Activated T-helper 1 cell treated with anti-CD3 and anti-CD28 coated beads, Interleukin-2, amount 50 U/mL, for 16 hours (primary cell): ENCODE data around the gene MSI2.

Source experiments
- DNase-seq, 2 donors: peaks; one replicate each; pipeline ENCODE4 v3.0.0-alpha.2; 2020; ENCODE audit warnings: low read depth in 1 of 2, low spot score in 1 of 2

Gene MSI2

DNA sequence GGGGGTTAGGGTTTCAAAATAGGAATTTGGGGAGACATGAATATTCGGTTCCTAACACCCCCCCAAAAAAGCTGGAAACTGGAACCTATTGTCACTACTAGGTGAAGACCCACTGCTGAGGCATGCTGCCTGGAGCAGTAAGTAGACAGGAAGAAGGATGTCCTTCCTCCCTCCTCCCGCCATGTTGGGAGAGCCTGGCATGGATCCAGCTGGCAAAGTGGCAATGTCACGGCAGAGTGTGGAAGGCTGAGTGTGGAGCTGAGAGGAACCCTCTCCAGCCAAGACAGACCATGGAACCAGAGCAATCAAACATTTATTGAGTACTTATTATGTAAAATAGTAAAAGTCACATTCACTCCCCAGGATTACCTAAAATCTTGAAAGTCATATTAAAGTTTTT is 439.7 kb downstream of the MSI2 start:
- no peak for DNase-seq

DNA sequence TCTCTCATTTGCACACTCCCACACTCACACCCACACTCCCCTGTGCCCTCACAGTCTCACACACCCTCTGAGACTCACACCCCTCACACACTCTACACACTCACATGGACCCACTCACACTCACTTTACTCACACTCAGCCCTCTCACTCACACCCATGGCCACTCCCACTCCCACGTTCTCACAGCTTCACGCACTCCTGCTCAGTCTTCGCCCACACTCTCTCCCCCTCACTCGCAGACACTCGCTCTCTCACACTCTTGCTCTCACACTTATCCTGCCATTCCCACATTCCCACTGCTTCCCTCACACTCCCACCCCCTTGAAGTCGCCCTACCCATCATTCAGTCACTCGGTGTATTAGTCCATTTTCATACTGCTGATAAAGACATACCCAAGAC is 440.9 kb downstream of the MSI2 start:
- DNase-seq, result no peak

DNA sequence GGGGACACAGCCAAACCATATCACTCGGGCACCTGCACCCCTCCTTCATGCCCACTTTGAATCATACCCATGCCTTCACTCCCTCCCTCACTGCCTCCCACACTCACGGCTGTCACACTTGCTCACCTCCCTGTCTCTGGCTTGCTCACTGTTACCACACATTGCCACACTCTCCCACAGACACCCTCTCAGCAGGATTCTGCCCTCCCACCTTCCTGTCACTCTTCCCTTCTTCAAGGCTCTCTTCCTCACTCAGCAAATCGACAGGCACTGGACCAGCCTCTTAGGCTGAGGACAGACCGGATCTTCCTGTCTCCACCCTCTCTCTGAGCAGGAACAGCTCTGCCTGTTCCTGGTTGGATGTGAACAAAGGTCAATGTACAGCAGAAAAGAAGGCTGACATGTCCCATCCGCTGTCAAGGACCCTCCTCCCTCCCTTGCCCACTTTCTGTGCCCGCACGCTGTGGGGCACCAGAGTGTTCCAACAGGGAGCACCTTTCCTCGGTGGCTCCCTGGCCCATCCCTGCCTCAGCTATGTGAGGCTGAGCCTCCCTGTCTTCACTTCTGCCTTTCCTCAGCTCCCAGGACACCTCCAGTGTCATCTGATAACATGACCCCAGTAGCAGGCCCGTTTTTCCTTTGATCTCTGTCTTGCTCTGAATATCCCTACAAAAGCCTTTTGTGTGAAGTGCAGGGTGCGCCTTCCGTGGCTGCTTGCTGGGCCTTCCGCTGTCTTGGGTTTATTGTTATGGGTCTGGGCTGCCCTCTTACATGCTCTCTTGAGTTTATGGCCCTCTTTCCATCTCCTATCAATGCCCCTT is 441.8 kb downstream of the MSI2 start:
- no peak for DNase-seq

GRCh38 chr17:57699751-57700219 is 443.5 kb downstream of the MSI2 start:
- no peak for DNase-seq

DNA sequence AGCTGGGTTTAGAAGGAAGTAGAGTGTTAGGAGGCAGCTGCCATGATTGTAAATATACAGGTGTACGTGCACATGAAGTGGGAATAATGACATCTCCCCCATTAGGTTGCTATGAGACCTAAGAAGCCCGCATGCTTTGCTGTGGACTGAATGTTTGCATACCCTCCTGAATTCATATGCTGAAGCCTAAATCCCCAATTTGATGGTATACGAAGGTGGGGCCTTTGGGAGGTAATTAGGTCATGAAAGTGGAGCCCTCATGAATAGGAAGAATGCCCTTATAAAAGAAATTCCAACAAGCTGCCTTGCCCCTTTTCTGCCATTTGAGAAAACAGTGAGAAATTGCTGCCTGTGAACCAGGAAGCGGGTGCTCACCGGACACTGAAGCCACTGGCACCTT is 444.8 kb downstream of the MSI2 start:
- no peak for DNase-seq

DNA sequence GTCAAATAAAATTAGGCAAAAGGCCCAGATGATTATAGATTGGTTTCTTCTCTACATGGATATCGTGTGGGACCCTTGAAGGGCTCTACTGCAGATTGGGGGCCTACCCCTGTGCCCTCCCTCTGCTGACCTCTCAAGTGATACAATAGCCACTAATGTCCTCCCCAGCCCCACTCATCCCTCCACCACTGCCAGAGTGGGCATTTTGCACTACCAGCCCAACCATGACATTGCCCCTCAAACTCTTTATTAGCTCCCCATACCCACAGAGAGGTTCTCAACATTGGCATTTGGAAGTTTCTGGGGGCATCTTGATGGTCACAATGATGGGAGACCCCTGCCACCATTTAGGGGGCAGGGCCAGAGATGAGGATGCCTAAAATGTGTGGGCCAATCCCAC is 446.9 kb downstream of the MSI2 start:
- no peak for DNase-seq

DNA sequence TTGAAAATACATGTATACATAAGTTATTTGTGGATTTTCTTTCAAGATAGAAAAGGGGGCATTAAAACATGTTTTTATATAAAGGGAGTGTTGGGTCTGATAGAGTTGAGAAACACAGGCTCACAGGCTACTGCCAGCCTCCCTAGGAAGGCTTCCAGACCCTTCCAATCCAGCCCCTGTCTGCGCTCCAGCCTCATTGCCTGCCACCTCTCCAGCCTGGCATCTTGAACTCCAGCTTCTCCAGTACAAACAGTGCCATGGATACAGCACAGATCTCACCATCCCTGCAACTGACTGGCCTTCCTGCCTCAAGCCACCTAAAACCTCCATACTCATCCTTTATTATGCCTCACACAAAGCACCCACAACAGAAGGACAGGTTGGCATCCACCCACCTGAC is 448.1 kb downstream of the MSI2 start:
- no peak for DNase-seq

DNA sequence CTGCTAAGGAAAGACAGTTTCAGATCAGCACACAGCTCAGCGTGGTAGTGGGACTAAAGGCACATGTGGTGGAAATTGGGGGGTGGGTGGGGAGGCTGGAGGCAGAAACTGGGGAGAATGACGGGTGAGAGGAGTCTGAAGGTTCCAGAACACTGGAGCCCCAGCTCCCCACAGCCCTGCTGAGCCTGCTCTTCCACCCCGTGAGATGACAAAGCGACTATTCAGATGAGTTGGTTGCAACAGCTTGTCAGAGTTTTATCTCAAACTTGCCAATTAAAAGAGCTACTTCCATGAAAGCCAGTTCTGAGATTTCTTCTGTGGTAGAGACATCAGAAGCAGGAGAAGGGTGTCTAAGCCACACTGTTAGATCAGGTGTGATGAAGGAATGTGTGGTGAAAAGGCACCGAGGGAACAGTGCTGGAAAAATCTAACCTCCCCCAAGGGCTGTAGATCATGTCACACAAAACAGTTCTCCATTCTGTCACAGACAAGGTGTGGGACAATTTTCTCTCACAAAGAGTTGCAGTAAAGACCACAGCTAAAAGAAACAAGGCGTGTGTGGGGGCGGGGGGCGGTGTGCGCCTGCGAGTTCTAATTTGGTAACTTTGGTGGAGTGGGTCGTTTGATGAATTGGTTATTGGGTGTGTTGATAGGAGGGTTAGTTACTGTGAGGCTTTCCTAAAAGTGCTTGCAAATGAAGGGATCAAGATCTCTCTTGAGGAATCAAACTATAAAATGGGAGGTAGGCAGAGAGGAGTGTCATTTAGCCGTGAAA is 449.8 kb downstream of the MSI2 start:
- DNase-seq, result no peak

DNA sequence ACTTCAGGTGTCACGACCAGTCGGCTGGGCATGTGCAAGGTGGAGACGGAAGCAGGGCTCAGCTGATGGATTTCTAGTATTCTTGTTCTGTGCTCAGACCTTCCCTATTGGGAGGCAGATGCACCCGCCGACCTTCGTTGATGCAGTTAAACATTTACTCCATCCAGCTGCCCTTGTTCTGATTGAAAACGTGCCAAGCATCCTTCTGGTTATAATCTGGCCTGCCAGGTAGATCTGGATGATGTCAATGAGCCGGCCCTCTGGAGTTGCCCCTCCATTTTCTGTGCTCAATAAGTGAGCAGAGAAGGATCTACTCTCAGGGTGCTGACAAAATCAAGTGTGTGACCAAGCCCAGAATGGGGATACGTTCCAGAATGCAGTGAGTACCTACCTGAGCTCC is 450.4 kb downstream of the MSI2 start:
- no peak for DNase-seq

- DNase-seq, result no peak
Observed at GRCh38 chr17:57707892-57708291, 451.6 kb downstream of the MSI2 start.

GRCh38 chr17:57708410-57708809 is 452.1 kb downstream of the MSI2 start:
- no peak for DNase-seq

GRCh38 chr17:57713140-57713539 is 456.8 kb downstream of the MSI2 start:
- DNase-seq, result no peak

- DNase-seq, result no peak
Observed at GRCh38 chr17:57714665-57715180, 458.4 kb downstream of the MSI2 start.

GRCh38 chr17:57715981-57716380 is 459.7 kb downstream of the MSI2 start:
- no peak for DNase-seq

DNA sequence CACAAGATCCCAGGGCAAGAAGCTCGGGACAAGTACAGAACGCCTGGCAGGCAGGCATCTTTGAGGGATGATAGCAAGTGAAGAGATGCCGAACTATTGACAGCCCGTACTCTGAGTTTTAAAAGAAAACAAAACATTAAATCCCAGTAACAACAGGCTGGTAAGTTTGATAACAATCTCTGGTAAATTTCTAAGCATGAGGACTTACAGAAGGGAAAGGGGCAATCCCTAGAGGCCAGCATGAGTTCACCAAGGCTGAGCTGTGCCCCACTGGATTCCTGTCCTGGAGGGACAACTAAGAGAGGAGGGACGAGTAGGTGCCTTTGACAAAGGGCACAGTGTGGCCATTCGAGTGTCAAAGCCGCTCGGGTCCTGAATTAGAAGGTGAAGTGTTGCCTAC is 462.6 kb downstream of the MSI2 start:
- DNase-seq, result no peak

DNA sequence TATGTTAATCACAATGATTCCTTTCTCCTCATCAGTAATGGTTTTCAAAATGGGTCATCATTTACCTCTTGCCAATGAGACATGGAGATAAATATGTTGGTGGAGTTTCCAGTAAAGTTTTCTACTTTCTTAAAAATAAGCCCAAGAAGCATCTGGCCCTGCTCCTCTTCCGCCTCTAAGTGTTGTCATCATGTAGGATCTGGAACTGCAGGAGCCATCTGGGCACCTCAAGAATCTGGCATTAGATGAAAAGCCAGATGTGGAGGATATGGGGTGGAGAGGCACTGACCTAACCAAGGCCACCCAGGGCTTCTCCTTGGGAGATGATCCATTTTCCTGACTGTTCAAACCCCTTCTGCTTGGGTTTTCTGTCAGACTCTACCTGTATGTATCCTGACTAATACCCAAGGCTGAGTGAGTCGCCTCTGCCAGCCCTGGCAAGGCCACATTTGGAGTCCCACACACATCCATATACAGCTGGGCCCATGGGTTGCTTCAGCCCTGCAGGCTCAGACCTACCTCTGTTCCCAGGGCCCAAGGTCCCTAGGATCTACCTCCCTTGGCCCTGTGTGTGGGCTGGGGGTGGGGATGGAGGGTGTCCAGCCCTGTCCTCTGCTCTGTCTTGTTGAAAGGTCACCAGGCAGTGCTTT is 464.2 kb downstream of the MSI2 start:
- DNase-seq, result no peak

GRCh38 chr17:57721967-57722703 is 465.8 kb downstream of the MSI2 start:
- no peak for DNase-seq

DNA sequence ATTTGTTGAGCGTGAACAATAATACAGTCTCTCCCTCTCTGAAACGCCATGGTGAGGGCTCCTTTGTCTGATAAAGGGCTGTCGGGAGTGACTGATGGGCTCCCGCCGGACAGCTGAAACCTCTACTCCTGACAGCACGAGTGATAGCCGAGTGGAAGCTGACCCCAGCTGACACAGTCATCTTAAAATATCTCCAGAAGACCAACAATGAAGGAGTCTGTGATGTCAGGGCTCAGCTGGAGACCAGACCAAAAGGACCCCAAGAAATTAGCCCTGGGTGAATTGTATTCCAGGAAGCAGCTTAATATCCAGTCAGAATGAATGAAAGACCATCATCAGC is 466.4 kb downstream of the MSI2 start:
- DNase-seq, result no peak

DNA sequence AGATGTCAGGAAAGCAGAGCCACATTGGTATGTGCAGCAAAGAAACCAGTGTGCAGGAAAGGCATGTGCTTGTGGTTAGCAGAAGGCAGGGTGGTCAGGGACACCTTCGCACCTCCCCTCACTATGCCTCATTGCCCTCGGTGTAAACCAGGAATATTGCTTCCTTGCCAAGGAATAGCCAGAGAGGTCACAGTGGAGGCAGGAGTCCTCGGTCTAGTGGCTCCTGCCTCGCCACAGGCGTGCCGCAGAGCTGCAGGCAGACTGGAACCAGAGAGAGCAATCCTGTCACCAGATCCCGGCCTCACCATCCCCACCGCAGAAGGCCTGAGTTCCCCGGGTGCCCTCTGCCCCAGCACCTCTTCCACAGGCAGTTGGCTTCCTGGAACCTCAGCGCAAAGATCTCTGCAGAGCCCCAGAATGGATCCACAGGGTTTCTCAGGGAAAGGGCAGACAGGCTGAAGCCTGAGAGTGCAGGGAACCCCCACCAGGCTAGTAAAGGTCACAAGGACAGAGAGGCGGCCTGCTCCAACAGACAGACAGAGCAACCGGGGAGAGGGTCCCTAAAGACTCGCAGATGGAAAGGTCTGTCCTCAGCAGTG is 467.2 kb downstream of the MSI2 start:
- no peak for DNase-seq

- no peak for DNase-seq
Observed at GRCh38 chr17:57724026-57724728, 467.9 kb downstream of the MSI2 start.
